Activated T-cell treated with anti-CD3 and anti-CD28 coated beads for 48 hours (primary cell): Measurements from ENCODE around the gene MAST1.
A peak's percentile ranks its signal among the peaks of the same experiment; 100 is the strongest.
"Not testable (repeated sequence)": the region's sequence is repeated elsewhere in the genome, so short reads cannot be mapped to it uniquely, and the experiment has no call there.

ENCODE experiments used
- DNase-seq: peaks from one replicate; pipeline ENCODE4 v3.0.0-alpha.2; 2020; ENCODE audit warnings: low read depth

MAST1 gene

GRCh38 chr19:12840091-12841079 lies 2.1 kb downstream of the MAST1 start:
- DNase-seq = peak; percentile 66

GRCh38 chr19:12841094-12841493 lies 2.8 kb downstream of the MAST1 start:
- DNase-seq = peak; percentile 30

- no peak for DNase-seq
These were observed 4.2 kb downstream of the MAST1 start for GRCh38 chr19:12842511-12842910.

GRCh38 chr19:12843328-12843727 lies 5.0 kb downstream of the MAST1 start:
- DNase-seq = no peak

- DNase-seq = no peak
These were observed 5.9 kb downstream of the MAST1 start for GRCh38 chr19:12843999-12844732.

- not testable (repeated sequence) for DNase-seq
These were observed 8.3 kb downstream of the MAST1 start for GRCh38 chr19:12846613-12847012.

- peak; percentile 89 for DNase-seq
These were observed 9.1 kb downstream of the MAST1 start for GRCh38 chr19:12847159-12848139.

GRCh38 chr19:12856653-12857052 lies 18.3 kb downstream of the MAST1 start:
- DNase-seq = no peak

GRCh38 chr19:12858041-12858928 lies 20.0 kb downstream of the MAST1 start:
- no peak for DNase-seq

GRCh38 chr19:12859546-12859945 lies 21.2 kb downstream of the MAST1 start:
- no peak for DNase-seq

GRCh38 chr19:12864143-12864542 lies 25.8 kb downstream of the MAST1 start:
- DNase-seq = no peak

GRCh38 chr19:12864721-12865715 lies 26.7 kb downstream of the MAST1 start:
- no peak for DNase-seq

GRCh38 chr19:12865746-12866415 lies 27.6 kb downstream of the MAST1 start:
- DNase-seq = no peak

- no peak for DNase-seq
These were observed 28.3 kb downstream of the MAST1 start for GRCh38 chr19:12866416-12867119.

GRCh38 chr19:12867120-12868099 lies 29.1 kb downstream of the MAST1 start:
- peak; percentile 77 for DNase-seq

- DNase-seq = no peak
These were observed 30.3 kb downstream of the MAST1 start for GRCh38 chr19:12868540-12869112.

- no peak for DNase-seq
These were observed 33.4 kb downstream of the MAST1 start for GRCh38 chr19:12871681-12872080.
